Spleen (tissue), 11 donors: ENCODE results near the gene TSPAN3. TPM values are rescaled to one million over a fixed set of nuclear protein-coding genes. Genes with fewer than 3 reads are reported as not detected.
A peak's percentile ranks its signal among the peaks of the same experiment; 100 is the strongest.

ENCODE experiments used
- DNase-seq: peaks from one replicate; pipeline ENCODE4 v3.0.0-alpha.2; 2020
- H3K27ac ChIP-seq, 8 donors: fragments of 200-600 bp; sonication (generic) in 7 of 8; 1 replicate in 4 of 8; 2 replicates in 4 of 8; pipeline versions ENCODE4 v1.5.0 to v1.8.0; 2016 to 2021; ENCODE audit warnings: inconsistent platforms in 4 of 8, mild to moderate bottlenecking in 4 of 8, moderate library complexity in 1 of 8
- H3K27me3 ChIP-seq, 7 donors: fragments of 200-600 bp; sonication (generic) in 6 of 7; replicated peaks in 1 of 7; 1 replicate in 4 of 7; 2 replicates in 3 of 7; pipeline versions ENCODE4 v1.5.0 to v1.8.0; 2016 to 2021; ENCODE audit warnings: inconsistent platforms in 3 of 7, mild to moderate bottlenecking in 1 of 7
- H3K36me3 ChIP-seq, 6 donors: fragments of 200-600 bp; sonication (generic) in 5 of 6; 1 replicate in 4 of 6; 2 replicates in 2 of 6; pipeline versions ENCODE4 v1.5.0 to v1.8.0; 2016 to 2021; ENCODE audit warnings: inconsistent platforms in 2 of 6
- H3K4me1 ChIP-seq, 6 donors: fragments of 200-600 bp; sonication (generic) in 5 of 6; 1 replicate in 3 of 6; 2 replicates in 3 of 6; pipeline versions ENCODE4 v1.5.0 to v1.8.0; 2016 to 2021; ENCODE audit warnings: inconsistent platforms in 3 of 6
- H3K4me3 ChIP-seq, 8 donors: fragments of 200-600 bp; sonication (generic) in 7 of 8; 1 replicate in 4 of 8; 2 replicates in 4 of 8; pipeline versions ENCODE4 v1.5.0 to v1.8.0; 2016 to 2021; ENCODE audit warnings: inconsistent platforms in 4 of 8, mild to moderate bottlenecking in 4 of 8, moderate library complexity in 2 of 8
- H3K9me3 ChIP-seq, 8 donors: fragments of 200-600 bp; sonication (generic) in 7 of 8; 1 replicate in 4 of 8; 2 replicates in 4 of 8; pipeline versions ENCODE4 v1.5.0 to v1.8.0; 2016 to 2021; ENCODE audit warnings: inconsistent platforms in 4 of 8
- POLR2A ChIP-seq, 3 donors: fragments of 450-650 bp; IDR thresholded peaks; one replicate each; pipeline ENCODE4 v1.5.1; 2017; ENCODE audit warnings: antibody characterized with exemption in 3 of 3, mild to moderate bottlenecking in 1 of 3
- POLR2AphosphoS5 ChIP-seq, 3 donors: sonication (generic); formaldehyde crosslinking; IDR thresholded peaks; one replicate each; pipeline ENCODE4 v1.5.1; 2017; ENCODE audit warnings: antibody characterized with exemption in 3 of 3
- WGBS, 5 donors: extraction: QIAGEN DNeasy Blood & Tissue Kit in 3 of 5; methylation state at CpG; one replicate each; pipeline versions ENCODE4 v1.1.5 to v1.1.7; 2013 to 2018; 5-methylcytosine and 5-hydroxymethylcytosine counted together
- intact Hi-C: fragments of 100-400 bp; cut with DNase I; formaldehyde crosslinking; loops from one replicate; pipeline ENCODE4 v1.15.0; 2023; ENCODE audit warnings: low total_unique reads
- polyA plus RNA-seq, 3 donors: library from polyadenylated mRNA; stranded (reverse); fragments of 200-250 nt; gene quantifications; one replicate each; pipeline ENCODE4 v1.2.1, GENCODE V29; 2013
- total RNA-seq, 7 donors: library from RNA; depleted of rRNA in 3 of 7; stranded (reverse); fragments of >200 nt in 3 of 7; fragmentation: NEBNext Ultra II Directional in 4 of 7; extraction: Animal tissue kit (Norgen Biotek cat#: 25700) in 4 of 7; gene quantifications; one replicate each; pipeline versions ENCODE4 v1.1.0 to v1.2.1, GENCODE V29; 2016 to 2021
- TF ChIP-seq, protein P1 (sequence below), 11 experiments: fragments of 200-600 bp in 7 of 11; fragments of 450-650 bp in 4 of 11; sonication (generic) in 4 of 11; IDR thresholded peaks in 8 of 11; conservative IDR thresholded peaks in 3 of 11; 1 replicate in 7 of 11; 2 replicates in 4 of 11; pipeline versions ENCODE4 v1.4.0 to v1.8.0; 2016 to 2021; ENCODE audit warnings: antibody characterized with exemption in 11 of 11, inconsistent platforms in 4 of 11, mild to moderate bottlenecking in 1 of 11
- donor health status: healthy with polysubstance abuse.
- donor health status: DM: no; HTN: no; CAD: no; lungs with moderate emphysema.
- donor health status: DM: no; HTN: no; CAD: no.
- donor health status: Bipolar disorder and iron deficiency.
- donor health status: healthy.
- donor health status: DM: no; HTN: no; CAD: no.
- donor health status: DM: yes; HTN: yes; CAD: no.

Gene TSPAN3
- total and polyA plus RNA-seq, 10 donors: 98.5 to 276 (median 141) TPM

- Histone ChIP-seq H3K9me3 (no peaks in the 10 kb centered on the region), H3K27me3 (no peaks in the 10 kb centered on the region), H3K36me3 (no peaks in the 10 kb centered on the region), H3K4me3 (no peak overlapping the region), H3K27ac (no peak overlapping the region), H3K4me1 (peaks cover 6 to 38% (median 23%) of the 10 kb centered on the region in 6 donors)
- no peak for DNase-seq
- WGBS, 5 donors: 71 to 96% (median 85%) methylated on average over 2 of the region's 2 CpGs
- intact Hi-C loops: no loop called here
- TF ChIP-seq, protein P1, sequence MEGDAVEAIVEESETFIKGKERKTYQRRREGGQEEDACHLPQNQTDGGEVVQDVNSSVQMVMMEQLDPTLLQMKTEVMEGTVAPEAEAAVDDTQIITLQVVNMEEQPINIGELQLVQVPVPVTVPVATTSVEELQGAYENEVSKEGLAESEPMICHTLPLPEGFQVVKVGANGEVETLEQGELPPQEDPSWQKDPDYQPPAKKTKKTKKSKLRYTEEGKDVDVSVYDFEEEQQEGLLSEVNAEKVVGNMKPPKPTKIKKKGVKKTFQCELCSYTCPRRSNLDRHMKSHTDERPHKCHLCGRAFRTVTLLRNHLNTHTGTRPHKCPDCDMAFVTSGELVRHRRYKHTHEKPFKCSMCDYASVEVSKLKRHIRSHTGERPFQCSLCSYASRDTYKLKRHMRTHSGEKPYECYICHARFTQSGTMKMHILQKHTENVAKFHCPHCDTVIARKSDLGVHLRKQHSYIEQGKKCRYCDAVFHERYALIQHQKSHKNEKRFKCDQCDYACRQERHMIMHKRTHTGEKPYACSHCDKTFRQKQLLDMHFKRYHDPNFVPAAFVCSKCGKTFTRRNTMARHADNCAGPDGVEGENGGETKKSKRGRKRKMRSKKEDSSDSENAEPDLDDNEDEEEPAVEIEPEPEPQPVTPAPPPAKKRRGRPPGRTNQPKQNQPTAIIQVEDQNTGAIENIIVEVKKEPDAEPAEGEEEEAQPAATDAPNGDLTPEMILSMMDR (IDR thresholded peaks at IDR 0.05 in 8 of 11, conservative IDR thresholded peaks at IDR 0.05 in 3 of 11): no peak
- TF ChIP-seq POLR2A (IDR thresholded peaks at IDR 0.05) (no peak), POLR2AphosphoS5 (IDR thresholded peaks at IDR 0.05) (no peak)
Measured at GRCh38 chr15:77087213-77087612, 16.3 kb upstream of the TSPAN3 start.

DNA sequence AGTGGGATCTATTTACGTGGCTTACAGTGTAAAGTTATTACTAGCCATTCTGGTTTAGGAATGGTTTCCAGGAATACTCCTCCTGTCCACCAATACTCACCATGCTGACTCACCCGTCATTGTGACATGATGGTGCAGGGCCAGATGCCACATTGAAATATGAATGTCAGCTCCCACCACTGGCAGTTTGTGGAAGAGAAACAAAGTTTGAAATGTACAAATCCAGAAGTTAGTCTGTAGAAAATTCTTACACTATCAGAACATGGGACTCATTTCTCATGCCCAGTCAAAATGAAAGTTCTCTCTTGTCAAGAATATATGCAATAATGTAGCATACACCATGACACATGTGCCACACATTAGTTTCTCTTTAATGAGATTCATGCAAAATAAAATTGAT lies 14.4 kb upstream of the TSPAN3 start:
- H3K9me3 ChIP-seq: no peaks in the 10 kb centered on the region
- no peak for DNase-seq
- TF ChIP-seq, protein P1 (IDR thresholded peaks at IDR 0.05 in 8 of 11, conservative IDR thresholded peaks at IDR 0.05 in 3 of 11): no peak
- TF ChIP-seq POLR2AphosphoS5 (IDR thresholded peaks at IDR 0.05) (no peak), POLR2A (IDR thresholded peaks at IDR 0.05) (no peak)
- H3K36me3 ChIP-seq: no peaks in the 10 kb centered on the region
- WGBS, 5 donors: 27 to 68% (median 50%) methylated on average over 2 of the region's 2 CpGs
- peak overlapping the region in 2 of 8 donors; percentile 61 to 72 for H3K27ac ChIP-seq
- intact Hi-C loops: no loop called here
- H3K4me1 ChIP-seq: peaks cover 6 to 45% (median 24%) of the 10 kb centered on the region in 6 donors
- H3K4me3 ChIP-seq: no peak overlapping the region
- H3K27me3 ChIP-seq: no peaks in the 10 kb centered on the region

- no peak for DNase-seq
- H3K4me3 ChIP-seq: peak overlapping the region in 1 of 8 donors; percentile 41
- intact Hi-C loops: no loop called here
- peaks cover 6 to 45% (median 24%) of the 10 kb centered on the region in 6 donors for H3K4me1 ChIP-seq
- no peaks in the 10 kb centered on the region for H3K27me3 ChIP-seq
- peak overlapping the region in 4 of 8 donors; percentile 42 to 72 (median 56) for H3K27ac ChIP-seq
- H3K9me3 ChIP-seq: no peaks in the 10 kb centered on the region
- TF ChIP-seq, protein P1 (IDR thresholded peaks at IDR 0.05 in 8 of 11, conservative IDR thresholded peaks at IDR 0.05 in 3 of 11): no peak
- TF ChIP-seq POLR2AphosphoS5 (IDR thresholded peaks at IDR 0.05) (no peak), POLR2A (IDR thresholded peaks at IDR 0.05) (no peak)
- H3K36me3 ChIP-seq: no peaks in the 10 kb centered on the region
- 82 to 95% (median 89%) methylated on average over 6 to 8 of the region's 8 CpGs for WGBS, 5 donors
Measured at GRCh38 chr15:77084436-77084835, 13.5 kb upstream of the TSPAN3 start.

GRCh38 chr15:77083381-77084160 lies 12.7 kb upstream of the TSPAN3 start:
- intact Hi-C loops: no loop called here
- H3K4me3 ChIP-seq: peak overlapping the region in 2 of 8 donors; percentile 12 to 41
- DNase-seq: peak; percentile 96
- H3K36me3 ChIP-seq: no peaks in the 10 kb centered on the region
- H3K9me3 ChIP-seq: no peaks in the 10 kb centered on the region
- no peak for TF ChIP-seq POLR2A (IDR thresholded peaks at IDR 0.05)
- TF ChIP-seq POLR2AphosphoS5 (IDR thresholded peaks at IDR 0.05): peak; percentile 36 to 73 (median 73)
- H3K27ac ChIP-seq: peak overlapping the region in 4 of 8 donors; percentile 42 to 72 (median 56)
- H3K27me3 ChIP-seq: no peaks in the 10 kb centered on the region
- 13 to 22% (median 15%) methylated on average over 17 to 21 of the region's 21 CpGs for WGBS, 5 donors
- H3K4me1 ChIP-seq: peaks cover 6 to 45% (median 24%) of the 10 kb centered on the region in 6 donors
